GM19238 (cell line): ENCODE results near the gene MAP3K3.
"Not testable (repeated sequence)": the region's sequence is repeated elsewhere in the genome, so short reads cannot be mapped to it uniquely, and the experiment has no call there.

ENCODE experiments used
- DNase-seq: peaks from one replicate; pipeline ENCODE4 v3.0.0; 2011; ENCODE audit warnings: low spot score; ENCODE audit not compliant: insufficient read length

Gene MAP3K3

GRCh38 chr17:63704836-63705235 lies 82.6 kb downstream of the MAP3K3 start:
- no peak for DNase-seq

GRCh38 chr17:63705657-63706056 lies 83.4 kb downstream of the MAP3K3 start:
- DNase-seq, result no peak

GRCh38 chr17:63706336-63707082 lies 84.3 kb downstream of the MAP3K3 start:
- DNase-seq, result no peak

- DNase-seq, result no peak
These were observed 84.9 kb downstream of the MAP3K3 start for GRCh38 chr17:63707151-63707550.

- DNase-seq, result no peak
These were observed 86.9 kb downstream of the MAP3K3 start for GRCh38 chr17:63709110-63709509.

GRCh38 chr17:63714550-63715277 lies 92.5 kb downstream of the MAP3K3 start:
- no peak for DNase-seq

GRCh38 chr17:63716426-63716825 lies 94.2 kb downstream of the MAP3K3 start:
- DNase-seq, result no peak

- no peak for DNase-seq
These were observed 96.8 kb downstream of the MAP3K3 start for GRCh38 chr17:63718988-63719387.

- not testable (repeated sequence) for DNase-seq
These were observed 98.0 kb downstream of the MAP3K3 start for GRCh38 chr17:63720194-63720593.

GRCh38 chr17:63722403-63722802 lies 100.2 kb downstream of the MAP3K3 start:
- DNase-seq, result no peak

- DNase-seq, result no peak
These were observed 113.5 kb downstream of the MAP3K3 start for GRCh38 chr17:63735691-63736090.

GRCh38 chr17:63740464-63741142 lies 118.4 kb downstream of the MAP3K3 start:
- no peak for DNase-seq

GRCh38 chr17:63741143-63741407 lies 118.9 kb downstream of the MAP3K3 start:
- DNase-seq, result no peak

GRCh38 chr17:63741408-63742173 lies 119.4 kb downstream of the MAP3K3 start, which contains the start of gene STRADA:
STRADA (minus strand) TSS chr17:63741799; CDS start chr17:63728369, 13,430 bp downstream.
- DNase-seq, result peak; percentile 85
